Measurements from ENCODE around the gene TMEM88.

TMEM88 gene

DNA sequence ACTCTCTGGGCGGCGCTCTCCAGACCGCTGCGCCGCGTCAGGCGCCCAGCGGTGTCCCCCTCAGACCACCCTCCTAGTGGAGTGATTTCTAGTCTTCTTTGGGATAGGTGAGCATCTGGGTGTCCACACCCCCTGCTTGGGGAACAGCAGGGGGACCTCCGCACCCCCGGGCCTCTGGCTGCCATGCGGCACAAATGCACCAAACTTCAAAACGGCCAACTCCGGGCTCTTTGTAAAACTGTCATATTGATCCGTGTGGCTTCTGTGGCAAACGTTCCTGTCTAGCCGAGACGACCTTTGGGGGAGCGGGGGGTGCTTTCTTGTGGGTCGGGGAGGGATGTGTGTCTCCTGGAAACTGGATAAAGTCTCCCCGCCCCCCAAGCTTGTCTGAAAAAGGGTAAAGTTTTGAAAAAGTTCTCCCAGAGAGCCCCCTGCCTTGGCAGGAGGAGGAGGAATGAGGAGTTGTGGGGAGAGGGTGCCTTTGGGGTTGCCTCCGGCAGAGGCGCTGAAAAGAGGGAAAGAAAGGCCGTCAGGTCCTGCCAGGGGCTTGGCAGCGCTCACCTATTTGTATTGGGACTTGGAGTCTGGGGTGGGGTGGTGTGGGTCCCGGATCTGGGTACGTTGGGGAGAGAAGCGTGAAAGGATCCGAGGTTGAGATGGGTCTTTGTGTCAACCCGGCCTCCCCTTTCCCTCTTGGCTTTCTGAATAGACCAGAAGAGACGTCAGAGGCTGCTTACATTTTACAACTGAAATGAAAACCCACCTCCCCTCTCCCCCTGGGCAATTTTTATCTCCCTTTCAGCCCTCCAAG lies 31.6 kb downstream of the TMEM88 start:
- DNase-seq, result peak; percentile 65

DNA sequence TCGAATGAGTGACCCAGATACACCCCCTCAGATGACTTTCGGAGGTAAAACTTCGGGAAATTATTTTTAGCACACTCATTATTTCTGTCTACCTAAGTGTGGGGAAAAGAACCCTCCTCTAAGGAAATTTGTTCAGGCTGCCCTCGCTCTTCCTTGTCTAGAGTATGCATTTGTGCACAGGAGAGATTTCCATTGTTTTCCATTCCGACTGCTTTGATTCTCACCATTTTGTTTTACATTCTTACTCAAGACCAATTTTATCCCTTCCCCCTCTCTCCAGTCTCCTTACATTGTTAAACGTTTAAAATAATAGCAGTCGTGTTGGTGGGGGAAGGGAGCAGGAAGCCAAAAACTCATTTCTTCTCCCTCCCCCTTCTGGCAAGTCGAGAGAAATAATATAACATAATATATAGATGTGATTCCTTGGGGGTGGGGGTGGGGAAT lies 32.2 kb downstream of the TMEM88 start:
- no peak for DNase-seq

DNA sequence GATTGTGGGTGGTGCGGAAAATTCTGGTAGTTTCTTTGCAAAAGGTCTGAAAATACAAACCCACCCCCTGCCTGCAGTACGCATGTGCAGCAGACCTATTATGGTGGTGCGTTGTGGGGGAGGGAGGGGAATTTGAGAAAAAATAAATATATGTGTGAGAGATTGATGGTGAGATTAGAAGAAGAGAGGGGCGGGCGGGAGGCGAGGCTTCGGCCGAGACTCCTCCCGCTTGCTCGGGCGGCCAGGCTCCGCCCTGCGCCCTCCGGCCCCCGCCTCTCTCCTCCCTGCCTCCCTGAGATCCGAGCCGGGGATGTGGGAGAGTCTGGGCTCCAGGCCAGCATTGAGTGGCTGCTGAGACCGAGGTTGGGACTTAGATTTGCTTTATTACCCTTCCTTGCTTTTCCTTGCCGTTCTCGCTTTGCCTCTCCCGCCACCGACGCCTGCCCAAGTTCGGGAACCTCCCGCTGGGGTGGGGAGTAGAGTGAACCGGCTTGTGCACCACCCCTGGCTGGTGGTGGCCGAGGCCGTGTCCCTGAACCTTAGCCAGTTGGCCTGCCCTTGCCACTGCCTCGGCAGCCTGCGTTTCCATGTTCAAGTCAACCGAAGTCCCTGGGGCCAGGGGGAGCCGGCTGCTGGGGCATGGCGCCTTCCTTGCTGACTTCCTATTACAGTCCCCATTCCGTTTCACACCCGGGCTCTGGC lies 32.8 kb downstream of the TMEM88 start:
- peak; percentile 99 for DNase-seq

DNA sequence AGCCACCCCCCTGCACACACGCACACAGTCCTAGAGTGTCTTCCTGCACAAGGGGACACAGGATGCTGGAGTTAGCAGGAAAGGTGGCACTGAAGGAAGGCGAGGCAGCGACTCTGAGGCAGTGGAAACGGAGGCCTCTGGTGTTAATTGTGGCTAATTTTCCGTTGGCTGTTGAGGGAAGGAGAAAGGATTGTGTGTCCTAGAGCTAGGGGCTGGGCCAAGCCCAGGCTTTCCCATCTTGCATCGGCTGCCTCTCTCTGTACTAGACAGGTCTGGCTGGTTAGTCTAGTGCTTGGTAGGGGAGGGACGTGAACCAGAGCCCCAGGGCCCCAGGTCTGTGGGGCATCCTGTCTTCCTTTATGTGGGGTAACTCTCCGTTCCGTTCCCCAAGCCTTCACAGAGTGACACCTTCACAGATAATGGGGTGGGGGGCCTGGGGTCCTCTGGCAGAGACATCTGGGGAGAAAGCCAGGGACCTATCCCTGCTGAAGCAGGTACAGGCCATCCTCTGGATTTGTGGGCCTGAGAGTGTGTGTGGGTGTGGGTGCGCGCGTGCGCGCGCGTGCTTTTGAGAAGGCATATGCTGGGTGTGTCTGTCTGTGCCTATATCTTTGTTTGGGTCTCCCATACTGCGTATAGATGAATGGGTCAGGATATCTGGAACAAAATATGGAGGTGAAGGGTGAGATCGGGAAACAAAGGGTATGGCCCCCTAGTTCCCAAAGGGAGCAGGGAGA lies 33.5 kb downstream of the TMEM88 start, which contains the start of gene CHD3:
TSS of gene CHD3 (plus strand) at position 606 of the 737 bp plus-strand sequence. CDS start 212 bp downstream, outside the sequence.
- DNase-seq, result peak; percentile 71

DNA sequence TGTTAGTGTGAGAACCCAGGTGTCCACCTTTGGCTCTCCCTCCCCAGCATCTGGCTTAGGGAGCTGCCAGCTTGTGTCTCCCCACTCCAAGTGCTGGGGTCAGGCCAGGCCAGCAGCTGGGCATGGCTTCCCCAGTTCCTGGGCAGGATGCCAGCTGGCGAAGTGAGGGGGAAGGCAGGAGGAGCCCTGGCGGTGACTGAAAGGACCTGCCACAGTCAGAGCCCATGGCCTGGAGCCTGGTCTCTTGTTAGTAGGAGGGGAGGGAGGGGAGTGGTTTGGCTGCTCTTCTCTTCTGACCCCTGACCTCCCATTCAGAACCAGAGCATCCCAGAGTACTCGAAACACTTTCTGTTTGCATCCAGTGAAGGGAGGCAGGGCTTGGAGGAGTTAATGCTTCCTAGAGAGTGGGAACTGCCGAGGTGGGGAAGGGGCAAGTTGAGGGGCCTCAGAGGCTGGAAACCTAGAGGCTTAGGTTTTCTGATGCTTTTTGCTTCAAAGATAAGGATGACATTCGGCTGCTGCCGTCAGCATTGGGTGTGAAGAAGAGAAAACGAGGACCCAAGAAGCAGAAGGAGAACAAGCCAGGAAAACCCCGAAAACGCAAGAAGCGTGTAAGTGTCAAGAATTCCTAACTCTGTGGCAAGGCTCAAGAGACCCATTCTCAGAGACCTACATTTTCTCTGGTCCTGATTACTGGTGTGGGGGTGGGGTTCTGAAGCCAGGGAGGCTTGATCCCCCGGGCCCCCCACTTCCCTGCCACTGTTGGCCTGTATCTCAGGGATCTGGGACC lies 34.5 kb downstream of the TMEM88 start:
- DNase-seq, result peak; percentile 98

DNA sequence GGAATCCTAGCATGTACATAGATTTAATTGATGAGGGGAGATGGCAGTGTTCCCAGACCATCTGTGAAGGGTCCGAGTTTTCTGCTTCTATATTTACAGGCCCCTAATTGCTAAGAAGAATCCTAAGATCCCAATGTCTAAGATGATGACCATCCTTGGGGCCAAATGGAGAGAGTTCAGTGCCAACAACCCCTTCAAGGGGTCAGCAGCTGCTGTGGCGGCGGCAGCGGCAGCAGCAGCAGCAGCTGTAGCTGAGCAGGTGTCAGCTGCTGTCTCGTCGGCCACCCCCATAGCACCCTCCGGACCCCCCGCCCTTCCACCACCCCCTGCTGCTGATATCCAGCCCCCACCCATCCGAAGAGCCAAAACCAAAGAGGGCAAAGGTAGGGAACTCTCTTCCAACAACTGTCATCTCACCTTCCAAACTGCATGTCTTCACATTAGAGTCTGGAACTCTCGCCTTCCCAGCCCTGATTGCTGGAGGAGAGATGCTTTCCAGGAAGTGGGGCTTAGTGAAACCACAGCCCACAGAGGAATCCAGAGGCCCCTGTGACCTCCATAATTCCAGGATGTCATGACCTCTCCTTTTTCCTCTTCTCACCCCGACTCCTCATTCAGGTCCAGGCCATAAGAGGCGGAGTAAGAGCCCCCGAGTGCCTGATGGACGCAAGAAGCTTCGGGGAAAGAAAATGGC lies 38.5 kb downstream of the TMEM88 start:
- no peak for DNase-seq

DNA sequence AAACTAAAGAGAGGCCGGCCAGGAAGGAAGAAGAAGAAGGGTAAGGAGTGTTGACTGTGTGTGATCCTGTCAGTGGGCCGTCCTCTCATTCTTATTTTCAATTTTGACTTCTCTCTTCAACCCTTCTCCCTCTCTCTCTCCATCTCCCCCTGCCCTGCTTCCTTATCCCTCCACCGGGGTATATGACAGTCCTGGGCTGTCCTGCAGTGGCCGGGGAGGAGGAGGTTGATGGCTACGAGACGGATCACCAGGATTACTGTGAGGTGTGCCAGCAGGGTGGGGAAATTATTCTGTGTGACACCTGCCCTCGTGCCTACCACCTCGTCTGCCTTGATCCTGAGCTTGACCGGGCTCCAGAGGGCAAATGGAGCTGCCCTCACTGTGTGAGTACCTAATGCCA lies 39.4 kb downstream of the TMEM88 start:
- no peak for DNase-seq

DNA sequence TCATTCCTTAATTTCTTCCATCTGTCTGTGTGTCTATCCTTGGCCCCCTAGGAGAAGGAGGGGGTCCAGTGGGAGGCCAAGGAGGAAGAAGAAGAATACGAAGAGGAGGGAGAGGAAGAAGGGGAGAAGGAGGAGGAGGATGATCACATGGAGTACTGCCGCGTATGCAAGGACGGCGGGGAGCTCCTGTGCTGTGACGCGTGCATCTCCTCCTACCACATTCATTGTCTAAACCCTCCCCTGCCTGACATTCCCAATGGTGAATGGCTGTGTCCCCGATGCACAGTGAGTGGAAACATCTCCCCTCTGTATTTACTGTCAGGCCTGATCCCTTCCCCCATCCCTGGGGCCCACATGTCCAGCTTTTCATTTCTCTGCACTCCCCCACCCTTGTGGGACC lies 40.0 kb downstream of the TMEM88 start:
- no peak for DNase-seq

DNA sequence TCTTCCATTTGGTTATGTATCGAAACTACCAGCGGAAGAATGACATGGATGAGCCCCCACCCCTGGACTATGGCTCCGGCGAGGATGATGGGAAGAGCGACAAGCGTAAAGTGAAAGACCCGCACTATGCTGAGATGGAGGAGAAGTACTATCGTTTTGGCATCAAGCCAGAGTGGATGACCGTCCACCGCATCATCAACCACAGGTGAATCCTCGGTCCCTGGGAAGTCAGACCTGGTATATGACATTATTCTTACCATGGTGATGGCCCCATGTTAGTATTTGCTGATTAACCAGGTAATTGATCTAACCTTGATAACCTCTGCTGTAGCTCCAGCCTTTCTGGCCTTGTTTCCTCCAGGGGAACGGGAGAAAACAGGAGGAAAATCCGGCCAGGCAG lies 42.2 kb downstream of the TMEM88 start:
- DNase-seq, result no peak

DNA sequence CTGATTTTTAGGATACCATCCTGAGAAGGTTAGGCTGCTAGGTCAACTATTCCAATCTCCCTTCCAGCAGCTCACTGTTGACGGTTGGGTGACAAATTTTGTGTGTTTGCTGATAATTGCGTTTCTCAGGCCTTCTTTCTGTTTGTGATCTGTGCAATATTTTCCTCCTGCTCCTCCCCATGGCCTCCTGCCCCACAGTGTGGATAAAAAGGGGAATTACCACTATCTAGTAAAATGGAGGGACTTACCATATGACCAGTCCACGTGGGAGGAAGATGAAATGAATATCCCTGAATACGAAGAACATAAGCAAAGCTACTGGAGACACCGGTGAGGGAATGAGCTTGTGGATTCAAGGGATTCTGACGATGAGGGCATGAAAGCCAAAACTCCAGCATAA lies 42.9 kb downstream of the TMEM88 start:
- no peak for DNase-seq

DNA sequence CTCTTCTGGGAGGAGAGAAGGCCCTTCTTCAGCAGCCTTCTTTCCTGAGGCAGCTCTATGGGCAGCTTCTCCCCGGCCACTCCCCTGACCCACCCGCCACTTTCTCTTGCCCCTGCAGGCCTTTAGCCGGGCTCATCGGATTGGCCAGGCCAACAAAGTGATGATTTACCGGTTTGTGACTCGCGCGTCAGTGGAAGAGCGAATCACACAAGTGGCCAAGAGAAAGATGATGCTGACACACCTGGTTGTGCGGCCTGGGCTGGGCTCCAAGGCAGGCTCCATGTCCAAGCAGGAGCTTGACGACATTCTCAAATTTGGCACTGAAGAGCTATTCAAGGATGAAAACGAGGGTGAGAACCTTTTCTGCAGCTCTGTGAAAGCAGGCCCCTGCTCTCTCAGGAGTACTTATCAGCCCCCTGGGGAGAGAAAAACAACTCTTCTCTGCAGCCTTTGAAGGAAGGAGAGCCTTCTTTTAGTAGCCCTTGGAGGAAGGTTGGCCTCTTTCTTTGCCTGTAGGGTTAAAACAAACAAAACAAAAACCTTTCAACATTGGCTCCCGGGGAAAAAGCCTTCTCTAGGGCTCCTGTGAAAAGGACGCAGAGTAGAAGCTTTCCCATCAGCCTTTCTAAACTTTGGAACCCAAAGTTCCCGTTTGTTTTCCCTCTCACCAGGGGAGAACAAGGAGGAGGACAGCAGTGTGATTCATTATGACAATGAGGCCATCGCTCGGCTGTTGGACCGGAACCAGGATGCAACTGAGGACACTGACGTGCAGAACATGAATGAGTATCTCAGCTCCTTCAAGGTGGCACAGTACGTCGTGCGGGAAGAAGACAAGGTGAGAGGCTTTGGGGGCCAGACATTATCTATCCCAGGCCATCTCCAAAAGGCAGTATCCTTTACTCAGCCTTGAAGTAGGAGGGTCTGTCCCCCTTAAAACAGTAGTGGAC lies 48.6 kb downstream of the TMEM88 start:
- DNase-seq, result no peak
